Posterior vena cava (tissue), 2 donors: Measurements from ENCODE around the gene KRTAP21-2. TPM values are rescaled to one million over a fixed set of nuclear protein-coding genes. Genes with fewer than 3 reads are reported as not detected.
"Not testable (repeated sequence)": the region's sequence is repeated elsewhere in the genome, so short reads cannot be mapped to it uniquely, and the experiment has no call there.

Experiments used
- DNase-seq: peaks from one replicate; pipeline ENCODE4 v3.0.0-alpha.2; 2020; ENCODE audit warnings: low spot score
- intact Hi-C, 2 donors: fragments of 100-400 bp; cut with DNase I; formaldehyde crosslinking; loops; one replicate each; pipeline versions ENCODE4 v1.14.1 to v1.14.2; 2022 to 2023
- long read RNA-seq, 2 donors: library from polyadenylated mRNA; unstranded; transcript quantifications; one replicate each; pipeline ENCODE4 v2.0.0, GENCODE V29; 2020 to 2021
- total RNA-seq, 2 donors: library from RNA; stranded (reverse); fragmentation: NEBNext Ultra II Directional; extraction: Animal tissue kit (Norgen Biotek cat#: 25700); gene quantifications; one replicate each; pipeline ENCODE4 v1.2.1, GENCODE V29; 2021
- donor health status: DM: yes; HTN: yes; CAD: no.
- donor health status: DM: yes; HTN: yes; CAD: no.

The KRTAP21-2 gene
- not detected for total RNA-seq
- long read RNA-seq, donor 1, result 0 reads
- long read RNA-seq, donor 2, result 0 reads

DNA sequence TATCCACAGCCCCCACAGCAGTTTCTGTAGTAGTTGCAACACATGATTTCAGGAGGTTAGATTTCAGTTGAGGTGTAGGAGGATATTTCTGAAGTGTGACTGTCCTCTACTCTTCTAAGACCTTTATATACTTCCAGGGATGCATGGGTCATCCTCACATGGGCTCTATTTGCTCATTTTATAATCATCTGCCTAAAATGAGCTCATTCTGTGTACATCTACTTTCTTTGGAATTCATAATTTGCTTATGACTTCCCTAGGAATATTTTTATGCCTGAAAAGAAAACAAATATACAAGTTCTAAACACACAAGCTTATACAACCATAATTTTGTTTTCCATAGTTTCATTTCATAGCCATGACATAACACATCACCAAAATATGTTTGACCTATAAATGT lies at the start of gene KRTAP21-2:
TSS of gene KRTAP21-2 (minus strand) at position 101 of the 400 bp plus-strand sequence. CDS start at position 44, 57 bp downstream.
- intact Hi-C loops, result no loop called here

DNA sequence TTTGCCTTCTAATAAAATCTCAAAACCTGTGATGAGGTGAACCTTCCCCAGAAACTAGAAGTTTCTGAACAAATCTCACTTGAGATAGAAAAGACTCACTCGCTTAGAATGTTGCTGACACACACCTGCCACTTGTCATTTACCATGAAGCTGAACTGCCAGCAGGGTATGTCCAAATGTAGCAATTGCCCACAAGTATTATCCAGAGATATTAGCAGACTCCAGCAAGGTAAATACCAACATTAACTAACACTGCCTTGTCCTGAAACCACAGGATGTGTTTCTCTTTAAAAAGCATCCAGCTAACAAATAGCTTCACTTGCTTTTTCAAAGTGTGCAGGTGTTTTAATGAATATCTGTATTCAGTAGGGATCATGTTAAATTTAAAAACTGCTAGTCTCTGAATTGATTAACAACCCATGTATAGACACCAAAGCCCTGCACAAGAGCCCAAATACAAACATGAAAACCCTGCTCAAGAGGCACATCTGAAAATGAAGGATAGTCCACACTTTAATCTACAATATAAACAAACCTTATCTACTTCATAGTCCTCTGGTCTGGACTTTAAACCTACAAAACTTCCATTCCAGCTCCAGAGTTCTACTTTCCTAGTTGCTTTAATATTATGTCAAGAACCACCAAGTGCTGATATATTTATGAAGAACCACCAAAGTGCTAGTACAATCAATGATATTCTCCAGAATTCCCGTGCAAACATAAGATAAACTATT lies 46.7 kb upstream of the KRTAP21-2 start:
- intact Hi-C loops, result no loop called here
- no peak for DNase-seq

More for the DNA sequence above, at the start of gene KRTAP21-2:
- no peak for DNase-seq

DNA sequence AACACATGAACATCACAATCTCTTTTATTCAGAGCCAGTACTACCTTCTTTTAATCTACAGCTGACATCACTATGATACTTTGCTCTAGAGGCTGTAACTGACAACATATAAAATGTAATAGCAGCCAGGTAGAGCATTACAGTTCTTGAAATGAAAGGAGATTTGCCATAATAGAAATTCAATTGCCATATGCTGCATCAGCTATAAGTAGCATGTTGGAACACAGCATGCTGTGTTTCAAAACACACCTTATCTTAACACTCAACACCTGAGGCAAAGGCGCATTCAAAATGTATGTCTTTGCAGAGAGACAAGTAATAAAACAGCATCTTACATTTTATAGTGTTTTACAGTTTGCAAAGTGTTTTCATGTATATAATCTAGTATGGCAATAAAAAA lies 32.2 kb upstream of the KRTAP21-2 start:
- intact Hi-C loops, result no loop called here
- no peak for DNase-seq

DNA sequence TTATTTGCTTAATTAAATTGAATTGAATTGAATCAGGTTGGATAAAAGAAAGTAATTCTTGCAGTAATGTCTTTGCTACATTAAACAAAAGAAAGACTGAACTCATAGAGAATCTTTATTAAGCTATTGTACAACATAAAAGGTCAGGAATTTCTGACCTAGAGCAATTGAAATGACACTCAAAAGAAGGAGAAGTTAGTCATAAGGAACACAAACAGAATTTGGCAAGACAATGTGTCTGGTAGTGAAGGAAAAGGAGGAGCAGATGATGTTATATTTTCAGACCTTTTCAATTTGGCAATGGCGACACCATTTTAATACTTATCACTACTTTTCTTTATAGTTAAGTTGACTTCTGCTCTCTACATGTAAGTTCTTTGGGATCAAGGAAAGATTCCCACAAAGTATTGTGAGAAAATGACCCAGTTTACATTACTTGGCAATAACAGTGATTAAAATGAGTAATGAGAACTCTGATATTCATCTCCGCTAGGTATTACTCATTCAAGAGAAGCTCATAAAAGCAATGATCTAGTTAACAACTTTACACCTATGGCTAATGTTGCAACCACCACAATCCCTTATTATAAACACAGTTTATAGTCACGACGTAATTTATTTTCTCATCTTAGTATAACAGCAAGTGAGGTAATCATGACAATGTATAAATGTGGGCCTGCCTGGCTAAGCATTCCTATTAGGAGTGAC lies 22.8 kb upstream of the KRTAP21-2 start:
- intact Hi-C loops, result loop anchor here in 1 of 2 donors (10.0 kb wide), 1 partner anchor 305 kb away; no protein-coding TSS in a partner anchor
- DNase-seq, result no peak

DNA sequence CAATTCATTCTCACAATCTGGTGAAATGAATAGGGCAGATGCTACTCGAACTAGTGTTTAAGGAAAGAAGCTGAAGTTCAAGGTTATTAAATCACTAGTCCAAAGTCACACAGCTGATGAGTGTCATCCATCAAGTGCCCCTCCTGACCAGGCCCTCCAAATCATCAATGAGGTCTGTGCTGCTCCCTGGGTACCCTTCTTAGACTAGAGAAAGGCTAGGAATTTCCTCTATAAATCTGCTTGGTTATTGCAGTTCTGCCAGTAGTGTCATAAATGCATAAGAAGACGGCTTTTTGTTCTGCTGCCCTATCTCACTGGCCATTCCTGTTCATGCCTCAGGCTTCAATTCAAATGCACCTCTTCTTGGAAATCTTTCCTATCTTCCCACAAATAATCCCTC lies 13.7 kb upstream of the KRTAP21-2 start:
- DNase-seq, result no peak

DNA sequence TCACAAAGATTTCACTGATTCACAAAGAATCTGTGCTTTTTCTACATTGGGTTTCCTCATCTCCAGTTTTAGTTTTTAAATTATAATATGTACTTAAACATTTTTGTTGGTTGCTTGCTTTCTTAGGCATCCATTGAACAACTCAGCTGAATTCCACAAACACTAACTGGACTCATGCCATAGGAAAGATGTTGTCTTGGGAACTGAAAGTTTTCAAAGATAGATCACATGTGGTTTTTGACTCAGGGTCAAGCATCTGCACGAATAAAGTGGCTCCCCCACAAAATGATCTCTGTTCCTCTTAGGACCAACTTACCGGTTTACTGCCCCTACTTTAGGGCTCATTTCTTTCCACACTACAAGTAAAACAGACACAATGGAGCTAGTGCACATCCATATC lies 11.2 kb upstream of the KRTAP21-2 start:
- intact Hi-C loops, result no loop called here
- no peak for DNase-seq

More for the DNA sequence above, 13.7 kb upstream of the KRTAP21-2 start:
- intact Hi-C loops, result loop anchor here in 1 of 2 donors (10.0 kb wide), 1 partner anchor 314 kb away; no protein-coding TSS in a partner anchor

DNA sequence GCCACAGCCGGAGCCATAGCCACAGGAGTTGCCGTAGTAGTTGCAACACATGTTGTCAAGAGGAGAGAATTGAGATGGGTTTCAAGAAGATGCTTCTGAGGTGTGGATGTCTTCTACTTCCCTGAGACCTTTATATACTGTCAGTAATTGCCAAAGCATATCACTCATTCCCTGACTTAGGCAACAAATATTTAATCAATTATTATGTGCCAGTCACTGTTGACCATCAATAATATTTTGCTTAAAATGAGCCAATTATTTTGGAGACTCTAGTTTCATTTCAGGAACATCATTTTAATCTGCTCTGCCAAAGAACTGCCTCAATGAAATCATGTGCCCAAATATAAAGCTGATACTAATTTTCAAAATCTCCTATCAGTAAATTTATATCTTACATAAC lies 8.3 kb upstream of the KRTAP21-2 start, which contains the start of gene KRTAP21-1:
TSS of gene KRTAP21-1 (minus strand) at position 101 of the 400 bp plus-strand sequence. CDS start at position 51, 50 bp downstream.
- DNase-seq, intact Hi-C loops: not testable (repeated sequence)

DNA sequence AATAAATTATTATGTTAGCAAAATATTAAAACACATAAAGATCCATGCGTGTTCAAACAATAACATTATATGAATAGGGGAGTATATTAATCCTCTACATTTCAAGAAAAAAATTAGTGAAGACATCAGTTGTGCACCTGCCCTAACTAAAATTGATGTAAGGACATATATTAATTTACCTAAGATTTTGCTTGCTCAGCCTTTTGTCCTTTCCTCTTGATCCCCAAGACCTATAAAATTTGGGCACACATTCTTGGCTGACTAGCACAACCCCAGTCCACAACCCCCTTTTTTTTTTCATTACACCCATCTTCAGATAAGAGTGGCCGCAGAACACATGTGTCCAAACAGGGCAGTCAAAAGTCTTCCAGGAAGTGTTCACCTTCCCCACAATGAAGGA lies 6.6 kb downstream of the KRTAP21-2 start:
- DNase-seq, result no peak
- intact Hi-C loops, result no loop called here

DNA sequence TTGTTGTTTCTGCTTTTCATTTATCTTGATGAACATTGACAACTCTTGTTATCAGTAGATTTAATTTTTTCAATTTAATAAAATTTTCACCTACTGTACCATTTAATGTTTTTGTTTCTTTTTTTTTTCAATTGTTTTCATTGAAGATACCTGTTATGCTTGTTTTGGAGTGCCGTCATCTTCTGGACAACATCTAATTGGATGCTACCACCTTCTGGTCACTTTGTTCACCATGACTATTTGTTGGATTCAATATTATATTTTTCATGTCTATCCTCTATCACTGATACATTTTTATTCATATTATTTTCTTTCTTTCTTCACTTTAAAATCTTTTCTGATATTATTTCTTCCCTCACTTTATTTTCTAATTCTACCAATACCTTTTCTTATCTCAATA lies 14.0 kb downstream of the KRTAP21-2 start:
- DNase-seq, result no peak
- intact Hi-C loops, result no loop called here

DNA sequence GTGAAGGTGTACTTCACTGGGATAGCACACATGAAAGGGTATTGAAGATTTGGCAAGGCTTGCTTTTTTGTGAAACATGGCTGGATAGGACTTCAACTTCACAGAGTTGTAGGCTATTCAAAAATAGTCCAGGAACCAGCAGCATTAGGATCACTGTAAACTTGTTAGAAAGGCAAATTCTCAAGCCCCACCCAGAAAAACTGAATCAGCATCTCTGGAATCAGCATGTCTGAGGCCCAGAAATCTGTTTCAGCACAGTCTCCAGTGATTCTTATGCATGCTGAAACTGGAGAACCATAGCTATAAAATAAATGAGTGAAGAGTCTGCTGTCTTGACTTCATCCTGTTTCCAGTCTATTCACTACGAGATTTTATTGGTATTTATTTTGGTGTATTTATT lies 20.3 kb downstream of the KRTAP21-2 start:
- intact Hi-C loops, result no loop called here
- DNase-seq, result no peak

DNA sequence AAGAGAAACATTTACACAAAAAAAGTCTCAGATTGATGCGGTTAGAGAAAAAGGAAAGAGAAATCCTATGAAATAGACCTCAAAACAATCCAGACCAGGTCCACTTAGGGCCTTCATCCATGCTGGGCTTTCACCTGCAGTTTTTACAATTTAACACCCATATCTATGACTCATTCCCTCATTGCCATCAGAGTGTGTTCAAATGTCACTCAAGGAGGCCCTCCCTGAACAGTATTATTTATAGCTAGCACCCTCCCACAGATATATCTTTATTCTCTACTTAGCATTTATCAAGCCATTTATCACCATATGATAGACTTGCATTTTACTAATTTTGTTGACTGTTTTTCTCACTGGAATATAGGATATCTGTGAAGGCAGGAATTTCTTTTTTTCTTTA lies 27.7 kb downstream of the KRTAP21-2 start:
- no peak for DNase-seq
- intact Hi-C loops, result no loop called here

DNA sequence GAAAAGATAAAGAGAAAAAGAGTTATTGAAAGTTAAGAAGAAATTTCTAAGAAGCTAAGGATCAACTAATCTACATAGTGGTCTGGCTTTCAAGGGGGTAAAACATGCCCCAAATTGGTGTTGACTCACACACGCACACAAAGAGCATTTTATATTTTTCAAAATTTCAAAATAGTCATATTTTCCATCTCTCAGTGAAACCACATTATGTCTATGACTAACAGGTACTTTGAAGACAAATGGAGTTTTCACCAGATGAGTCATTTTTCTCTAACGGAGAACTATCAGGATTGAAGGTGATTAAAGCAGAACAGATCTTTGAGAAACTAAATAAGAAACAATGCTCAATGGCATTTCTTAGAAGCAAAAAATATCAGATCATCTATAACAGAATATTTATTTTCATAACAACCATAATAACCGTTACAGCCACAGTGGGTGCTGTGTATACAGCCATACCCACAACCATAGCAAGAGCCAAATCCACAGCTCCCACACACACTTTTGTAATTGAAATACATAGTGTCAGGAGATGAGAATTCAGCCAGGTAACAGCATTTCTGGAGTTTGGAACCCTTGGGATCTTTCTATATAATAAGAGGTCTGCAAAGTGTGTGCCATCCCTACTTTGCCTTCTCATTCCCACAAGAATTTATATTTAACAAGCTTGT lies 28.7 kb downstream of the KRTAP21-2 start, which contains the start of gene KRTAP21-3:
TSS of gene KRTAP21-3 (minus strand) at position 539 of the 671 bp plus-strand sequence. CDS start at position 521, 18 bp downstream.
- DNase-seq, result no peak
- intact Hi-C loops, result no loop called here

DNA sequence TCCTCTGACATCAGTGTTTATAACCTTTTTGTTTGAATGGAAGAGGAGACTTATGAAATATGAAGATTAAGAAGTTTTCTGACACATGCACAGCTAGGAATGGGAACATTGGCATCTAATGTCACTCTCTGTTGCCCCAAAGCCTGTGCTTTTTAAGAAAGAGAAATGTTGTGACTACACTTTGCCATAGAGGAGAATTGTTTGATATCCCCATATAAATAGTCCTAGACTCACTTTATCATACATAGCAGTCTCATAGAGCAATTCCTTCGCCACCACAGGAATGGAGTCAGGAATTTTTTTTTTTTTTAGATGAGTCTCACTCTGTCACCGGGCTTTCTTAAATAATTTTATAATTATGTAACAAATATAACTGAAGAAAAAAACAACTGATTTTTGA lies 30.0 kb downstream of the KRTAP21-2 start:
- DNase-seq, result no peak
- intact Hi-C loops, result no loop called here

DNA sequence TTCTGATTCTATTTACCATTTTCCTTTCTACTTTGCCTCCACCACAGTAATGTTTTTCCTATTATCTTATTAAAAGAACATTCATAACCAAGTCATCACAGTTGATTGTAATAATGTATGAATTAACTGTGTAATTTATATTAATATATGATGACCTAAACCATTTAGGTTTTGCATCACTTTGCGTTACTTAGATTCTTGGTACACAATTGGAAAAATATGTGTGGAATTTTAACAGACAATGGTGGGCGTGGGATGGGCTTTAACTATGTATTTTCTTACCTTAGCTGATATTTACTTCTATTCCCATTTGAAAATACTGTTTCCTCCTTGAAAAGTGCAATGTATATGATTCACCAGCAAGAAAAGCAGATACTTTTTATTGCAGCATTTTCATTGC lies 32.1 kb downstream of the KRTAP21-2 start:
- intact Hi-C loops, result no loop called here
- DNase-seq, result no peak

DNA sequence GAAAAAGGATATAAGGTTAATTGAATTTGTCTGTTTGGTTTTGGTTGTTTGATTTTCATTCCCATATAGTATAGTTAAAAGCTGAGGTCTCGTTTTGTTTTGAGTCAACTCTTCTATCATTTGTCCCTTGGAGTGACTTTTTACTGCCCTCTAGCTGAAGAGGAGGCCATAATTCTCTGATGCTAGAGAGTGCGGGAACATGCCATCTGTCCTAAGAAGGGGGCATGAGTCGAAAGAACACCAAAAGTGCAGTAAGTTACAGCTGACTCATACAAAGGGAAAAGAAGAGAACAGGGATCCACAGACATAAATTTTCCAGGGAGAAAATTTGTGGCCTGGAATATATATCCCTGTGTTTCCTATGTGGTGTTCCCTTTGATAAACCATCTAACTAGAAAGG lies 32.6 kb downstream of the KRTAP21-2 start:
- no peak for DNase-seq
- intact Hi-C loops, result no loop called here

DNA sequence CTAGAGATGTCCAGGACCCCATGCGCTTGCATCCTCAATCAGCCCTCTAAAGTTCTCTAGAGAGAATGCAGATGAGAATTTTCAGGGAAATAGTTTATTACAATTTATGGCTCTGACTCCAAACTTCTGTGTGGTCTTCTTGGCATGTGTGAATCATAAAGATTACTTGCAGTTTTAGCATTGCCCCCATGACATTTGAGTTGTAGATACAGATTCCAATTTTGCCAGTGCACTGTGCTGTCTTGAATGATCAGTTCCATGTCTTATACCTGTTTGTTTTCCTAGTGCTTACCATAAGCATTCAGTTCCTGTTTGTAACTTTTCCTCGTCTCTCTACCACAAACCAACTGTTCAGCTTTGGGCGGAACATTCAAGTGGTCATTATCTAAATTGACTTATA lies 33.3 kb downstream of the KRTAP21-2 start:
- intact Hi-C loops, result no loop called here
- DNase-seq, result no peak

DNA sequence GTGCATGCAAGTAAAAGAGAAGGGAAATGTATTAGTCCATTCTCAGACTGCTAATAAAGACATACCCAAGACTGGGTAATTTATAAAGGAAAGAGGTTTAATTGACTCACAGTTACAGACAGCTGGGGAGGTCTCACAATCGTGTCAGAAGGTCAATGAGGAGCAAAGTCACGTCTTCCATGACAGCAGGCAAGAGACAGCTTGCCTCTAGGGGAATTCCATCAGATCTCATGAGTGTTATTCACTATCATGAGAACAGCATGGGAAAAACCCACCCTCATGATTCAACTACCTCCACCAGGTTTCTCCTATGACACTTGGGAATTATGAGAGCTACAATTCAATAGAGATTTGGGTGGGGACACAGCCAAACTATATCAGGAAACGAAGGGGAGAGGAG lies 36.6 kb downstream of the KRTAP21-2 start:
- intact Hi-C loops, result no loop called here
- DNase-seq, result no peak

DNA sequence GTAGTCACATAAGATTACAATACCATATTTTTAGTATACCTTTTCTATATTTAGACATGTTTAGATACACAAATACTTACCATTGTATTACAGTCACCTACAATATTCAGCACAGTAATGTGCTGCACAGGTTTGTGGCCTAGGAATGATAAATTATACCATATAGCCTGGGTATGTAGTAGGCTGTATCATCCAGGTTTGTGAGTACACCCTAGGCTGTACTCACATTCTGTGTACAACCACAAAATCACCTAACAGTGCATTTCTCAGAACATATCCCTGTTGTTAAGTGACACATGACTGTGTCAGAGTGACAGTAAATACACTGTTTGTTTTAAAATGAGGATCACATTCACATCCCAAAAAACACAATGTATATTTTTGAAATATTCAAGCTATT lies 39.6 kb downstream of the KRTAP21-2 start:
- no peak for DNase-seq
- intact Hi-C loops, result no loop called here
